Mesenchymal stem cell (in vitro differentiated cells and primary cell): ENCODE results near the gene PI4KA.
"Not testable (repeated sequence)": the region's sequence is repeated elsewhere in the genome, so short reads cannot be mapped to it uniquely, and the experiment has no call there.

ENCODE experiments used
- DNase-seq: peaks from one replicate; pipeline ENCODE4 v3.0.0-alpha.2; 2013
- H2AFZ ChIP-seq: one replicate; pipeline ENCODE4 v1.6.1; 2013; ENCODE audit warnings: low read depth, mild to moderate bottlenecking, control low read depth, inconsistent platforms, low read length, moderate library complexity
- H2AK5ac ChIP-seq: 2 replicates; pipeline ENCODE4 v1.6.1; 2013; ENCODE audit warnings: low read length, moderate library complexity, mild to moderate bottlenecking, inconsistent platforms; ENCODE audit not compliant: severe bottlenecking
- H2BK120ac ChIP-seq: one replicate; pipeline ENCODE4 v1.6.1; 2013; ENCODE audit warnings: low read depth, mild to moderate bottlenecking, inconsistent platforms, low read length, moderate library complexity
- H2BK12ac ChIP-seq, 2 experiments: one replicate each; pipeline ENCODE4 v1.6.1; 2013; ENCODE audit warnings: inconsistent platforms in 2 of 2, low read length in 2 of 2, mild to moderate bottlenecking in 2 of 2, moderate library complexity in 2 of 2, control low read depth in 1 of 2
- H2BK15ac ChIP-seq: one replicate; pipeline ENCODE4 v1.6.1; 2013; ENCODE audit warnings: mild to moderate bottlenecking, low read depth, inconsistent platforms; ENCODE audit not compliant: poor library complexity, severe bottlenecking
- H2BK5ac ChIP-seq: 2 replicates; pipeline ENCODE4 v1.6.1; 2013; ENCODE audit warnings: low read depth, mild to moderate bottlenecking, low read length, control low read depth, inconsistent platforms; ENCODE audit not compliant: poor library complexity, severe bottlenecking
- H3K14ac ChIP-seq, 2 experiments: one replicate each; pipeline ENCODE4 v1.6.1; 2013; ENCODE audit warnings: inconsistent platforms in 2 of 2, low read length in 2 of 2, control low read depth in 1 of 2, mild to moderate bottlenecking in 1 of 2, moderate library complexity in 1 of 2
- H3K18ac ChIP-seq, 2 experiments: one replicate each; pipeline ENCODE4 v1.6.1; 2013; ENCODE audit warnings: inconsistent platforms in 2 of 2, low read length in 2 of 2, control low read depth in 1 of 2, low read depth in 1 of 2, mild to moderate bottlenecking in 1 of 2
- H3K23ac ChIP-seq, 2 experiments: one replicate each; pipeline ENCODE4 v1.6.1; 2013; ENCODE audit warnings: inconsistent platforms in 2 of 2, low read length in 2 of 2, mild to moderate bottlenecking in 2 of 2, moderate library complexity in 2 of 2, control low read depth in 1 of 2
- H3K27ac ChIP-seq: 2 replicates; pipeline ENCODE4 v1.5.1; 2013; ENCODE audit warnings: mild to moderate bottlenecking, moderate library complexity, low read length, control low read depth, inconsistent platforms; ENCODE audit not compliant: poor library complexity, severe bottlenecking
- H3K27me3 ChIP-seq, 2 experiments: 2 replicates each; pipeline versions ENCODE4 v1.6.1 to v1.7.0; 2013; ENCODE audit warnings: low read length in 2 of 2, mild to moderate bottlenecking in 2 of 2, moderate library complexity in 2 of 2, control low read depth in 1 of 2, inconsistent platforms in 1 of 2; ENCODE audit not compliant: control insufficient read depth in 1 of 2, insufficient read depth in 1 of 2
- H3K36me3 ChIP-seq, 2 experiments: 2 replicates each; pipeline versions ENCODE4 v1.6.1 to v1.7.0; 2013; ENCODE audit warnings: low read length in 2 of 2, control low read depth in 1 of 2, inconsistent platforms in 1 of 2, low read depth in 1 of 2, mild to moderate bottlenecking in 1 of 2; ENCODE audit not compliant: insufficient read depth in 2 of 2, control insufficient read depth in 1 of 2
- H3K4ac ChIP-seq, 2 experiments: one replicate each; pipeline ENCODE4 v1.6.1; 2013; ENCODE audit warnings: inconsistent platforms in 2 of 2, low read length in 2 of 2, mild to moderate bottlenecking in 2 of 2, moderate library complexity in 2 of 2, control low read depth in 1 of 2, low read depth in 1 of 2
- H3K4me1 ChIP-seq: 2 replicates; pipeline ENCODE4 v1.6.1; 2013; ENCODE audit warnings: low read depth, low read length, control low read depth; ENCODE audit not compliant: control insufficient read depth, insufficient read depth
- H3K4me2 ChIP-seq: 2 replicates; pipeline ENCODE4 v1.6.1; 2013; ENCODE audit warnings: low read length, mild to moderate bottlenecking, inconsistent platforms; ENCODE audit not compliant: poor library complexity, severe bottlenecking
- H3K4me3 ChIP-seq, 2 experiments: 2 replicates each; pipeline versions ENCODE4 v1.5.1 to v1.7.0; 2013; ENCODE audit warnings: low read length in 2 of 2, mild to moderate bottlenecking in 2 of 2, control low read depth in 1 of 2, low read depth in 1 of 2; ENCODE audit not compliant: insufficient read depth in 1 of 2
- H3K79me1 ChIP-seq: replicated peaks from 2 replicates; pipeline ENCODE4 v1.6.1; 2013; ENCODE audit warnings: mild to moderate bottlenecking, control low read depth, low read length, inconsistent platforms; ENCODE audit not compliant: poor library complexity, severe bottlenecking
- H3K9ac ChIP-seq: 2 replicates; pipeline ENCODE4 v1.7.0; 2013; ENCODE audit warnings: mild to moderate bottlenecking, low read length, moderate library complexity
- H3K9me3 ChIP-seq: 2 replicates; pipeline ENCODE4 v1.7.0; 2013; ENCODE audit warnings: mild to moderate bottlenecking, low read length; ENCODE audit not compliant: control insufficient read depth
- H4K8ac ChIP-seq: one replicate; pipeline ENCODE4 v1.6.1; 2013; ENCODE audit warnings: inconsistent platforms, mild to moderate bottlenecking, low read length, moderate library complexity
- H4K91ac ChIP-seq: one replicate; pipeline ENCODE4 v1.6.1; 2013; ENCODE audit warnings: mild to moderate bottlenecking, low read length, inconsistent platforms
- WGBS: methylation state at CpG from one replicate; pipeline ENCODE4 v1.1.7; 2013; ENCODE audit warnings: mixed read lengths; 5-methylcytosine and 5-hydroxymethylcytosine counted together

PI4KA gene

GRCh38 chr22:20738394-20739089 is 120.1 kb downstream of the PI4KA start:
- Histone ChIP-seq H3K79me1 (peaks cover 4% of the 10 kb centered on the region), H3K14ac (no peak overlapping the region), H3K9ac (no peak overlapping the region), H4K8ac (no peak overlapping the region), H2BK120ac (no peak overlapping the region), H2AFZ (no peak overlapping the region), H2BK5ac (no peak overlapping the region), H3K27ac (no peak overlapping the region), H2AK5ac (no peak overlapping the region), H3K23ac (no peak overlapping the region), H3K27me3 (no peaks in the 10 kb centered on the region), H3K4me2 (no peak overlapping the region), H2BK12ac (no peak overlapping the region), H3K4ac (no peak overlapping the region), H3K18ac (no peak overlapping the region), H3K36me3 (peaks cover 35 to 45% of the 10 kb centered on the region in 2 experiments), H4K91ac (no peak overlapping the region), H3K4me3 (no peak overlapping the region), H3K4me1 (no peaks in the 10 kb centered on the region), H2BK15ac (no peak overlapping the region), H3K9me3 (peaks cover 12% of the 10 kb centered on the region)
- WGBS, result 97% methylated on average over 12 of the region's 12 CpGs
- DNase-seq, result no peak

DNA sequence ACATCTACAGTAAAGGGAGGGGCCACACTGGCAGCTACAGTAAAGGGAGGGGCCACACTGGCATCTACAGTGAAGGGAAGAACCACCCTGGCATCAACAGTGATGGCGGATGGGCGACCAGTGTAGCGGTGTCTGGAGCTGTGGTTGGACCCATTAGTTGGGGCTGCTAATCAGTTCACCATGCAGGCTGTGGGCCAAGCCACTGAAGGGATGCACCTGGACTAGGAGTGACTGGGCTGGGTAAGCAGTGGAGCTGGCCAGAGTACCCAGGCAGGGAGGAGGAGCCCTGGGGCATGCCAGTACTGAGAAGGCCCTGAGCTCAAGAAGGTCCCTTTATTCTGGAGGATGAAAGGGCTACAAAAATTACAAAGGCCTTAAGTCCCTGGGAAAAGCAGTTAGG is 121.7 kb downstream of the PI4KA start:
- H2AK5ac ChIP-seq, H3K4me2 ChIP-seq, H2BK12ac ChIP-seq, H3K9ac ChIP-seq, H3K18ac ChIP-seq, H2BK5ac ChIP-seq, H3K79me1 ChIP-seq, H2BK120ac ChIP-seq, H3K23ac ChIP-seq, DNase-seq, H4K91ac ChIP-seq, H3K4me1 ChIP-seq, H2AFZ ChIP-seq, H3K27me3 ChIP-seq, H3K4ac ChIP-seq, H2BK15ac ChIP-seq, H4K8ac ChIP-seq, H3K27ac ChIP-seq, H3K4me3 ChIP-seq, H3K14ac ChIP-seq: not testable (repeated sequence)
- peaks cover 21 to 36% of the 10 kb centered on the region in 2 experiments for H3K36me3 ChIP-seq
- 100% methylated on average over 3 of the region's 3 CpGs for WGBS
- H3K9me3 ChIP-seq, result peaks cover 12% of the 10 kb centered on the region

GRCh38 chr22:20735356-20736162 is 123.1 kb downstream of the PI4KA start:
- not testable (repeated sequence) for H3K9ac ChIP-seq, H3K4me1 ChIP-seq, H4K91ac ChIP-seq, H3K4ac ChIP-seq, H2AFZ ChIP-seq, H3K27ac ChIP-seq, H3K4me3 ChIP-seq, H4K8ac ChIP-seq, H2BK5ac ChIP-seq, H3K79me1 ChIP-seq, DNase-seq, H3K27me3 ChIP-seq, H3K23ac ChIP-seq, H2AK5ac ChIP-seq, H2BK120ac ChIP-seq, H3K18ac ChIP-seq, H2BK15ac ChIP-seq, H3K4me2 ChIP-seq, H2BK12ac ChIP-seq, H3K9me3 ChIP-seq, H3K14ac ChIP-seq
- peaks cover 16 to 27% of the 10 kb centered on the region in 2 experiments for H3K36me3 ChIP-seq
- WGBS, result 100% methylated on average over 3 of the region's 15 CpGs

DNA sequence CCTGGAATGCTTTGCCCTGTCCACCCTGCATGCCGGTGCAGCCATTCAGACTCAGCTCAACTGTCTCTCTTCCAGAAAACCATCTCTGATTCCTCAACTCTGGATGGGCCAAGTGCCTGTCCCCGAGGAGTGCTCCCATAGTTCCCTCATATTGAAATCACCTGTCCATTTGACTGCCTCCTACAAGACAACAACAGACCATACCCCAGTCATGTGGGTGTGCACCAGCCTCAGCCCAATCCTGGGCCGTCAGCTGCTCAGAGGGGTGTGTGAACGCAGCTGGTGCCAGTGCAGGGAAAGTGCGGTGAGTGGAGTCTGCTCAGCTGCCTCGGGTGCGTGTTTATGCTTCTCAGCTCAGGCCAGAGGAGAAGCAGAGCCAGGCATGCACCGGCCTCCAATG is 126.2 kb downstream of the PI4KA start:
- peaks cover 27 to 34% of the 10 kb centered on the region in 2 experiments for H3K36me3 ChIP-seq
- not testable (repeated sequence) for H3K27me3 ChIP-seq, DNase-seq, H2BK5ac ChIP-seq, H2AFZ ChIP-seq, H3K27ac ChIP-seq, H4K8ac ChIP-seq, H4K91ac ChIP-seq, H3K9me3 ChIP-seq, H3K4me3 ChIP-seq, H3K4me1 ChIP-seq, H3K4ac ChIP-seq, H2BK12ac ChIP-seq, H3K4me2 ChIP-seq, H2AK5ac ChIP-seq, H2BK120ac ChIP-seq, H2BK15ac ChIP-seq, H3K23ac ChIP-seq, H3K18ac ChIP-seq, H3K14ac ChIP-seq, H3K9ac ChIP-seq, H3K79me1 ChIP-seq
- 100% methylated on average over 2 of the region's 8 CpGs for WGBS
